GM20431 (cell line): Measurements from ENCODE around the gene DSCAML1.

Experiments used
- in situ Hi-C: fragments of 300-500 bp; cut with MseI, MboI; formaldehyde crosslinking; loops from one replicate; pipeline ENCODE4 v1.15.0; 2020; ENCODE audit warnings: low sequenced_read_pairs; ENCODE audit not compliant: unreplicated experiment

DSCAML1 gene

DNA sequence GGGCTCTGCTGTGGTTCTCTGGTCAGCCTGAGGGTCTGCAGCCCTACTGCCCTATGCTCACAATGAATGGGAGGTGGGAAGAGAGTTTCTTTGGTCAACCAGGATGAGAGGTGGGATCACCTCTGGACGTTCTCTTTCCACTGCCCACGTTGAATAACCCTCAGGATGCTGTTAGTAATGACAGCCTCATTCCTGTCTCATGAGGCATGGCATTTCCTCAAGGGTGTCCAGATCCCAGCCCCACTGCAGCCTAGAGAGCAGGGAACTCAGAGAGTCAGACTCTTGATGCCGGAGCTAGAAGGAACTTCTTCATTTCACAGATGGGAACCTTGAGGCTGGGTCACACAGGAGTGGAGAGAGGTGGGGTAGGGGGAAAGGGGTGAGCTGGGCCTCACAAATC is 273.3 kb downstream of the DSCAML1 start:
- in situ Hi-C loops: no loop called here

DNA sequence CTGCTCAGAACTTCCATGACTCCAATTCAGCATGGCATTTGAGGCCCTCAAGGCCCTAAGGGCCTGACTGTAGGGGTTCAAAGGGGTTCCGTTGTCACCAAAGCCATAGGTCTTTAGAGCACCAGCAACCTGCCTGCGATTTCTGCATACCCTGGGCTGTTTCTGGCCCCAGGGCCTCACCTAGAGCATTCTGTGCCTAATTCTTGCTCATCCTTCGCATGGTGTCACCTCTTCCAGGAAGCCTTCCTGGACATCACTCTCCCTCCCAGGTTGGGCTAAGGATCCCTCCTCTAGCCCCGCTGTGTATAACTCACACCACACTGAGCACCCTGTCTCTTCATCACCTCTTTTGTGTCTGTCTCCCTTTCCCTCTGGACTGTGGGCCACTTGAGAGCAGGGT is 275.0 kb downstream of the DSCAML1 start:
- in situ Hi-C loops: no loop called here

DNA sequence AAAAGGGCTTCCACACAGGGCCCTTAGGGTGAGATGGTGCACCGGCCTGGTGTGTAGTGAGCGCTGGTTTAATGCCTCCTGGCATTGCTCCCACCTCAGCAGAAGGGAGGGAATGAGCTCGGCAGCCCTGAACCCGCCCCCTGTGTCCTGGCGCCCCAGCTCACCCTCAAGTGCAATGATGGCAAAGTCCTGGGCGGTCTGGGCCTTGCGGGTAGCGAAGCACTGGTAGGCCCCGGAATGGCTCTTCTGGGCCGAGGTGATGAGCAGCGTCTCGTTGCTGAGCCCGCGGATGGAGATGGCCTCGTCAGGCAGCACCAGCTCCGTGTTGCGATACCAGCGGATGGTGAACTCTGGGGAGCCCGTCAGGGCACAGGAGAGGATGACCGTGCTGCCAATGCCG is 276.1 kb downstream of the DSCAML1 start:
- in situ Hi-C loops: no loop called here

DNA sequence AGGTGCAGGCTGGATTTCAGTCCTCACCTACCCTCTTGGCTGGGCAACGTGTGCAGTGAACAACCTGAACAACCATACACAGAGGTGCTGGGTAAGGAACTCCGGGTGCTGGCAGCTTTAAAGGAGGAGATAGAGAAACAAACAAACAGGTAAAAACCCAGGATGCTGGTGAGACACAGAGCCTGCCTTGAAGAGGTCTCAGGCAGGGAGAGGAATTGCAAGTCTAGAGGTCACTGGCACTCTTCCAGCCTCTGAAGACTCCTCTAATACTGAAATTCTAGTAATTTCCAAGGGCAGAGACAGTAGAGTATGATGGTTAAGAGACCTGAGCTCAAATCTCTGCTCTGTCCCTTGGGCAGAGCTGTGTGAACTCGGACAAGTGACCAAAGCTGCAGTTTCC is 276.8 kb downstream of the DSCAML1 start:
- in situ Hi-C loops: no loop called here

DNA sequence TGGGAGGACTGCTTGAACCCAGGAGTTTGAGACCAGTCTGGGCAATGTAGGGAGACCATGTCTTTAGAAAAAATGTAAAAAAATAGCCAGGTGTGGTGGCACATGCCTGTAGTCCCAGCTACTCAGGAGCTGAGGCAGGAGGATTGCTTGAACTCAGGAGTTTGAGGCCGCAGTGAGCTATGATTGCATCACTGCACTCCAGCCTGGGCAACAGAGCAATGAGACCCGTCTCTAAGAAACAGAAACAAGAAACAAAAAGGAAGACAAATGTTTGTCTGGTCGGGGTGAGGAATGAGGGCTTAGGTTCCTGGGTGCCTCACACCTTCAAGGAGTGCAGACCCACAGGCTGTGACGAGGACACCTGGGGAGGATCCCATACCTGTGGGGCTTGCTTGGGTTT is 277.4 kb downstream of the DSCAML1 start:
- in situ Hi-C loops: no loop called here

DNA sequence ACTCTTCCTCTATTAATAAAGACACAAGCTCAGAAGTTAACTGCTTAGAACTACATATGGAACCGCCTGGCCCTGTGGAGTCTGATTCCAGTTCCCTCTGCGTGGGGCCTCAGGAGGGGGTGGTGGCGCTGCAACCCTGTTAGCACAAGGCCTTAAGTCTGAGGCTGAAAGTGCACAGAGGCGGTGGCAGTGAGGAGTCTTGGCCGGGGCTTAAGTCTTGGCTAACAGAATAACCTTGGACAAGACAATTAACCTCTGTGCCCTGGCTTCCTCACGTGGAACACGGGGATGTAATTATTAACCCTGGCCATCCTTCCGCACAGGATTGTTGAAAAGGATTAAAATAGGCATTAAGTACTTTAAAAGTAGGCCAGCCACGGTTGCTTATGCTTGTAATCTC is 277.8 kb downstream of the DSCAML1 start:
- in situ Hi-C loops: no loop called here

DNA sequence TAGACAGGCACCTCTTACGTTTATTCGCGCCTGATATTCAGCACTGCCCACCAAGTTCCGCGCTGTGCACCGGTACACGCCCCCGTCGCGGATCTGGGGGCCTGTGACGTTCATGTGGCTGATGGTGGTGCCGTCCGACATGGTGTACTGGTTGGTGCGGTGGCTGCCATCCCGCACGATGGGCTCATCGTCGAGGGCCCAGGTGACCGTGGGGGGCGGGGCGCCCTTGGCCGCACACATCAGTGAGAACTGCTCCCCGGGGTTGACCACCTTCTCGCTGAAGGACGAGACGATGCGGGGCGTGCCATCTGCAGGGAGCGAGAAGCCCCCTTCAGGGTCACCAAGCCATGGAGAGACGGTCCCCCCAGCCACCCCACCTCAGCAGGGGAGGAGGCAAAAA is 278.6 kb downstream of the DSCAML1 start:
- in situ Hi-C loops: no loop called here

DNA sequence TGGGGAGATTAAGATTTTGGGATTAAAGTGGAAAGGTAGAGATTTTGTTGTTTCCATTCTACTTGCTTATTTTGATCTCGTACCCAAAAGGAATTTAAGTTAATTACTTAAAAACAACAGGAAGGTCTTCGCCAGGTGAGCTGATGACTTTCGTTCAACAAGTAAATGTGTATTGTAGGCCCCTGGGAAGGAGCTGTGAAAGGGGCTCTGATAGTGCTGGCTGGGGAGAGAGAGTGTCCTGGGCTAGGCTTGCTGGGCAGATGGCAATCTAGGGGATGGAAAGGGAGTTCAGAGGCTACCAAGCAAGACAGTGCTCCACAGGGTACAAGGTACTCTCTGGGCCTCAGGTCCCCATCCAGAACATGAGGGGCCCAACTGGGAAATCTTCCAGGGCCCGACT is 279.9 kb downstream of the DSCAML1 start:
- in situ Hi-C loops: no loop called here

DNA sequence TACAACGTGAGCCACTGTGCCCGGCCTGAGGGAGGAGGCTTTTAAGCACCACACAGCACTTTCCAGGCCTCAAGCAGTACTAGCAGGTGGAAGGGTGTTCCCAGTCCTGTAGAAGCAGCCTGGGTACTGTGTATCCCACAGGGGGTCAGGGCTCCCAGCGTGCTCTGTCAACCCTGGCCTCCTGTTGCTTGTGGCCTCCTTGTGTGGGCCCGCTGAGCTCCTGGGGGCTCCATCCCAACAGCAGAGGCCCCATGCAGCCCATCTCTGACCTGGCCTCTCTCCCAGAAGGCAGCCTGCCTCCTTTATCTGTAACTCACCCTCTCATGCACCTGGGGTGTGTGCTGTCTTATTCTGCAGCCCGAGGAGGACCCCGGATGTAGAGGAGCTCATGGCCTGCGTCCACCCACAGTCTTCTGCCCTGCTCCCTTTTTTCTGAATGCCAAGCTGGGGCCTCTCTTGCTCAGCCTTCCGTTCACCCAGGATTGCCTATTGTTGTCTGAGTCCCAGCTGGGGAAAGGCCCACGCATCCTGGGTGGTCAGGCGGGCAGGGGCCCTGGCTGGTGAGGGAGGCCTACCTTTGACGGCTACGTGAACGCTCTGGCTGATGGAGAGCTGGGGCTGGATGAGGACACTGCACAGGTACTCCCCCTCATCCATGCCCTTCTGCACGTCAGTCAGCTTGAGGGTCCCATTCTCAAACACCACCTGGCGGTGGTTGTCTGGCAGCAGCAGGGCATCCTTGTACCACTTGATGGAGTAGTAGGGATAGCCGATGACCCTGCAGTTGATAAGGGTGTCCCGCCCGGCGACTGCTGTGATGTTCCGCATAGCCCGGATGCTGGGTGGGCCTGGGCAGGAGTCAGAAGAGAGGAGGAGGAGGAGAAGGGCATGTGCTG is 280.9 kb downstream of the DSCAML1 start:
- in situ Hi-C loops: no loop called here

DNA sequence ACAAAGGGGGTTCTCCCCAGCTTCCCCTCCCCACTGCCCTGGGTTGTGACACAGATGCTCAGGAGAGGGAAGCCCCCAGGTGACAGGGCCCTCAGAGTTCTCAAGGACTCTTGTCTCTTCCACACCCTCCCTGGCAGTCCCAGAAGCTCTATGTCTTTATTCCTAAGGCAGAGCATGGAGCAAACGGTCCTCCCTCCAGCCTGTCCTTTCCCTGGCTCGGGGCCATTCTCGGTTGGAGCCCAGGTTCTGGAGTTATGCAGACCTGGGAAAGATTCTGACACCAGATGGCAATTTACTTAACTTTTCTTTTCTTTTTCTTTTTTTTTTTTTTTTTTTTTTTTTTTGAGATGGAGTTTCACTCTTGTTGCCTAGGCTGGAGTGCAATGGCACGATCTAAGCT is 282.8 kb downstream of the DSCAML1 start:
- in situ Hi-C loops: no loop called here

DNA sequence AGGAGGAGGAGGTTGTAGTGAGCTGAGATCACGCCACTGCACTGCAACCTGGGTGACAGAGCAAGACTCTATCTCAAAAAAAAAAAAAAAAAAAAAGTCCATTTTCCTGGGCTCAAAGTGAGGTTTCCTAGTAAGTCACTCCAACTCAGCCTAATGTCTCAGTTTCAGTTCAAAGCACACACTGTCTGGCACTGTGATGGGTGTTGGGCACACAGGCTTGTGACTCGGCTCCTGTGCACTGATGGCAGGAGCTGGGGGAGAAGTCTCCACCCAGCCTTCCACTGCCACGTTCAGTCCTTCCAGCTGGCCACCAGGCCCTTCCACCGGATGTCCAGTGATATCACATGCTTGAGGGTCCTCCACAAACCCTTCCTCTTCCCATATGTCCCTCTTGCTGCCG is 283.4 kb downstream of the DSCAML1 start:
- in situ Hi-C loops: no loop called here

DNA sequence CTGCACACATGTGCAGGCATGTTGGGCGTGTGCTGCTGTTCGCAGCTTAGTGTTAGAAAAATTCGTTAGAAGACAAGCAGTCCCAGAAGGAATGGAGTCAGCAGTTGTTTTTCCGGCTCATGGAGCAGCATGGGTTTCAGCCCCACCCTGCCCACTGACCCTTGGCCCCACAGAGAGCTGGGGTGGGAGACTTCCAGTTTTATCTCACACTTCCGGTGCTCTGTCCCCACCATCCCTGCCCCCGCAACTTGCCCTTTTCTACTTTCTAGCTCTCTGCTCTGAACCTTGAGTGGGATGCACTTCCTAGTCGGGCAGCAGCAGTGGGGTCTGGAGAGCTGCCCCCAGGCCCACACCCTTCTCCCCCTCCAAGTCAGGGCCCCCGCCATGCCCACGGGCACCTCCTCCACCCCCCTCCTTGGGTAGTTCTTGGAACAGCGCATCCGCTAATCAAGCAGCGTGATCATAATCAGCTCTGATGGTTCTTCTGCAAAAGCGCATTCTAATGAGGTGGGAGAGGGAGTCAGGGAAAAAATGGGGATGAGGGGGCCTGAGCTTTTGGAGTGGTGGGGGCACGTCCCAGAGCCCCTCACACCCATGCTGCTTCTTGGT is 285.0 kb downstream of the DSCAML1 start:
- in situ Hi-C loops: no loop called here

DNA sequence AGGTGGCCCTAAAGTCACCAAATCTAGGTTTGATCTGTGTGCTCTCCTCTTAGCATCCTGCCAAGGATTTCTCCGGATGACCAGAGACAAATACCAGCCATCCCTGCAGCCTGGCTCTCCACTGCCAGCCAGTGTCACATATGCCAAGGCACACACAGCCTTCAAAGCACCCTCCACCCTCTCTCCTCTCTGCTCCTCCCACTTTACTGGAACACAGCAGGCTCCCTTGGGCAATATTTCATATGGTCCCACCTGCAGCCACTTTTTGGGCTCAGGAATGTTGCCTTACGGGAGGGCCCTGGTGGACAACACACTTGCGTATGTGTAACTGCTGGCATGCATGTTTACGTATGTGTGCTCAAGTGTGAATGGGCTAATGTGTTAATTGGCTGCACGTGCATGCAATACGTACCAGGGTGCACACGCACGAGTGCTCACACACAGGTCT is 285.5 kb downstream of the DSCAML1 start:
- in situ Hi-C loops: no loop called here

DNA sequence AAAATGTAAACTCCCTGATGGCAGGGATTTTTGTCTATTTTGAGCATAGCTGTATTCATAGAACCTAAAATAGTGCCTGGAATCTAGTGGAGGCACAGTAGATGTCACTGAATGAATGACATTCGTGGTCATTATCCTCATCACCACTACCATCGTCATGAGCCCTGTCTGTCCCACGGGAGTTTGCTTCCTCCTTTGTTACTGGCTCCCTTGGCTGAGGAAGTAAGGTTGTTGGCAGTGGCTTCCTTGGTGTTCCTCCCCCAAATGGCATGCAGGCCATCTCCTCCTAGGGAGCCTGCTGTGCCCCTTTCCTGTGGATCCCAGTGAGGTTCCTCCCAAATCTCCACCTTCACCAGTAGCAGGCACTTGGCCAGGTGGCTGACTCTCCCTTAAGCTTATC is 286.4 kb downstream of the DSCAML1 start:
- in situ Hi-C loops: no loop called here

DNA sequence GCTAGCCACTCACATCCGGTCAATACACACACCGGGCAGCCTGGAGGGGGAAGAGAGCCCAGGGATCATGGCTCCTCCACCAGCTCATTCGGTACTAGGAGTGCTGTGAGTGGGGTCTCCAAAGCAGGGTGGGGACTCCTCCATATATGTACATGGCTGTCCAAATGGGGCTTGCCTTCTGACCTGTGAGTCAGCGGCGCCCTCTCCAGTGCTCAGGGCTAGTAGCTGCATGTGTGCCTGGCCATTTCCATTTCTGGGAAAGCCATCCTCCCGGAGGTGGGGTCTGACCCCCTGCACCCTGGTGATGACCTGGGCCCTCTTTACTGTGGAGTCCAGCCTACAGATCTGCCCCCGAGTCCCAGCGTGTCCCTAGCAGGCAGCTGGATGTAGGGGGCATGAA is 287.5 kb downstream of the DSCAML1 start:
- in situ Hi-C loops: no loop called here

DNA sequence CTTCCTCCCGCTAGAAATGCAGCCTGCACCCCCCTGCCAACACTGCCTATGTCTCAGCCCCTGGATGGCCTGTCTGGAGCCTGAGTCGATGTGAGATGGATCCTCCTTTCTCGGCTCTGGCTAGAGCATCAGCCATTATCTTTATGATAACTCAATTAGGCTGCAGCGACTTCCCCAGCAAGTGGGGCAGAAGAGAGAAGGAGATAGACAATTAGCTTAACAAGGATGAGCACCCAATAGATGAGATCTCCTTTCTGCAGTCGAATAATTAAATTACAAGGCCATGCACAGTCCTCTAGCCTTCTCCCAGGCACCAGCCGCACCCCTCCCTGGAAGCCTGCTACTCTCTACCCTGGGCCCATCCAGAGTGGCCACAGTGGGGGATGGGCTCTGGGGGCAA is 290.0 kb downstream of the DSCAML1 start:
- in situ Hi-C loops: no loop called here

DNA sequence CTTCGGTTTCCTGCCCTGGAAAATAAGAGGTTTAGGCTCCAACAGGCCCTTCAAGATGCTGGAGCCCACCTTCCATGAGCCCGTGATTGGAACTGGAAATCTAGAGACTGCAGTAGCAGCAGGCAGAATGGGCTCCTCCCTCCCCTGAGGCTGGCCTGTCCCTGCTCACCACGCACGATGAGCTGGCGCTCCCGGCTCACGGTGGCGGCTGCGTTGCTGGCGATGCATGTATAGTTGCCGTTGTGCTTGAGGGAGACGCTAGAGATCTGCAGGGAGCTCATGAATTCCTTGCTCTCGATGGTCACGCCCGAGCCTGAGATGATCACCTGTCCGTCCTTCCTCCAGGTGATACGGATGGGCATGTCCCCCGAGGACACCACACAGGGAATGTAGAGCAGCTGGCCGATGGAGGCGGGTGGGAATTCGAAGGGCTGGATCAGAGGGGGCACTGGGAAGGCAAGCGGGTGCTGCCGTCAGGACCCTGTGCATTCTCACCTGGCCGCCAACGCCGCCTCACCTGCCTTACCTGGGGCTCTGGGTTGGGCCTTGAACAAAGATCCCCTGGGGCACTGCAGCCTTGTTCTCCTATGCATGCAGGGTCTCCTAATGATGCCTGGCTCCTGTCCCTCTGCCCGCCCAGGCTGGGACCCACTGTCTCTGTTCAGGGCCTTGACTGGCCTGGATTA is 291.6 kb downstream of the DSCAML1 start:
- in situ Hi-C loops: no loop called here

DNA sequence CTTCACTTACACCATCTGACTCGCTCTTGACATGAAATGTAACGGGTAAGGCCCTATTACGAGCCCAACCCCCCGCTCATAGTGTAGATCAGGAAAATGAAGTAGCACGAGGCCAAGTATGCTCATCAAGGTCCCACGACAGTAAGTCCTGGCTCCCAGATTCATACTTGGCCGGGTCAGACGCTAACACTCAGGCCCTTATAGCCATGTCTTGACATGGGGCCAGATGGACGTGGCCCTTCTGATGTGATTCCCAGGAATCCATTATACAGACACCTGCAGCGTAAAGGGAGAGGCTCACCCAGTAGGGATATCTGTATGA is 294.3 kb downstream of the DSCAML1 start:
- in situ Hi-C loops: no loop called here

DNA sequence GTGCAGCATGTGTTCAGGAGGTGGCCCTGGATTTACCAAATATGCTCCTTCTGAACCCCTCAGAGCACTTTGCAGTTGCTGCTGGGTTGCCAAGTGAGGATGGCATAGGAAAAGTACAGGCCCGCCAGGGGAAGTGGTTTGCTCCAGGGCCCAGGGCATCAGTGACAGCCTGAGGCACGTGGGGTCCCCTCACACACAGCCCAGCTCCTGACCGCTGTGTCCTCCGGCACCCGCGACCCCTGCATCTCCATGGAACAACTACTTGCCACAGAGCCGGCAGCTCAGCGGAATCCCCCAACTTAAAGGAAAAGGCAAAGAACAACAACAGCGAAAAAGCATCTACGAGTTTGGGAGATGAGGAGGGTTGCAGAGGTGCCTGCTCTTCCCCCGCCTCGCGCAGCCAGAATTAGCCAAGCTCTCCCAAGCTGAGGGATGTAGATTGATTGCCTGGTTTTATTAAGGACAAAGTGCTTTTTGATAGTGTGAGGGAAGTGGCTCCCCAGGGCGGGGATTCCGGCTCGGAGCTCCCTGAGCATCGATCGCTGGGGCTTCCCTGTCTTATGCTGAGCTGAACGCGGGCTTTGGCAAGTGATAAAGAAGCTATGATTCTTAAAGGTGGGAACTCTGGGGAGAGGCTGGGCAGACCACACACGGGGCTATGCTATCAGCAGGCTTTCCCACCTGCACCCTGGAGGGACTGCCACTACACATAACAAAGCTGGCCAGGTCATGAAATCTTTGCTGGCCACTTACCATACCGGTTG is 294.8 kb downstream of the DSCAML1 start:
- in situ Hi-C loops: no loop called here

DNA sequence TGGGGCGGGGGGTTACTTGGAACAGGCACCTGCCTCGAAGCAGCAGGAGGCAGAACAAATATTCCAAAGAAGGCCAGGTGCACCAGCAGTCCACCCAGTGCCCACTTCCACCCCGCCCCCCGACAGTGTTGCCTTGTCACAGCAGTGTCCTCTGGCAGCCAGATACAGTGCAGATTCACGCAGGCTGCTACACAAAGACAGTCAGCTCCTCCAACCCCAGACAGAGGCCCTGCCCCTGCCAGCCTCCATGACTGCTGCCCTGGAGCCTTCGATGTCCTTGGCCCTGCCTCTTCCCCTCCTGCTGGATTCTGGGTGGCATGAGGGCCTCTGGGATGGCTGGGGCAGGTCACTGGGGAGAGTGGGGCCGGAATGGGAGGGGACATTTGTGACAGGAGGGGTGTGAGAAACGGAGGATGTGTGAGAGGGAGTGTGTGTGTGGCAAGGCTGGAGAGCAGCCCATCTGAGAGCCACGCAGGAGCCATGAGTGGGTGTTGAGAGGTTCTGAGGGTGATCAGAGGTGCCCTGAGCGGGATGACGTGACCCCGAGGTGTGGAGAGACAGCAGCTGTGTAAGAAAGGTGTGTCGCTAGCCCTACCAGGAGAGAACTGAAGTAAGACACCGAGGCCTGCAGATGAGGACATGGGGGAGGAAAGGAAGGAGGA is 295.6 kb downstream of the DSCAML1 start:
- in situ Hi-C loops: no loop called here
